HG02938 (cell line): Measurements from ENCODE around the gene NCOA5.

ENCODE experiments used
- ATAC-seq: cut with Tn5 transposase; IDR thresholded peaks from one replicate; pipeline ENCODE4 v1.9.1; 2021; ENCODE audit warnings: mild to moderate bottlenecking, moderate library complexity; ENCODE audit not compliant: unreplicated experiment

Gene NCOA5

DNA sequence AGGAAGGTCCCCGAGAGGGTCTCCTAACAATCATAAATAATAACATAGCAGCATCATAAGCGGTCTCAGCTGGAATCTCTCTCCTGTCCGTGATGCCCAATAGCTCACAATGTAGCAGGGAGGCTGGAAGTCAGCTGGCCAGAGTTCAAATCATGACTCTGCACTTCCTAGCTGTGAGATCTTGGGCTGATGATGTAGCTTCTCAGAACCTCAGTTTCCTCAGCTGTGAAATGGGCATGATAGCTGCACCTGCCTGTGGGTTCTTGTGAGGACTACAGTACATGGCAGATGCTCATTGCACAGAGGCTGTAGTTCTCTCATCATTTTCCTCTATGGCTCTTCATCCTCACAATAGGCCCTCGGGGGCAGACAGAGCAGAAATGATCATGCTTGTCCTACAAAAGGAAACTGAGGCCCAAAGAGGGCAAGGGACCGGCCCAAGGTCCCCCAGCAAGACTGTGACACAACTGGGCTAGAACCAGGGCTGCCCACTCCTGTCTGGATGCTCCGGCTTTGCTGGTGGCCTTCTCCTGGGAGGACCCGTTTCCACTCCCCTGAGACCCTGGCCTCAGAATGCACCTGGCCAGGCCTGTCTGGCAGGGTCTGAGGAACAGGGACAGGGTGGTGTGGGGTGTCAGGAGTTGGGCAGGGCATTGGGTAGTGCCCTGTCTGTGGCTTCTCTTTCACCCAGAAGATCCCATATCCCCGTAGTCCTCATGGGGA is 43.0 kb downstream of the NCOA5 start:
- no peak for ATAC-seq

DNA sequence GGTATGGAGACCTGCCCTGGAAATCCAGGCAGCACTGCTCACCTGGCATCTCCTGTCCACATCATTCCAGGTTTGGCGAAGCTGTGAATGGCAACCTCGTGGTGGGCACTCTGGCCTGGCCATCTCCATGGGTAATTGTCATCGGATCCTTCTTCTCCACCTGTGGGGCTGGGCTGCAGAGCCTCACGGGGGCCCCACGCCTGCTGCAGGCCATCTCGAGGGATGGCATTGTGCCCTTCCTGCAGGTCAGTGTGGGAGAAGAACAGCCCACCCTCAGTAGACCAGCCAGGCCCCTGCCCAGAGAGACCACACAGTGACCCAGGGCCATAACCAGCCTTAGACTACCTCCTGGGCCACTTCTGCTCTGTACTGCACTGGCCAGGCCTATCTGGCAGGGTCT is 44.9 kb downstream of the NCOA5 start:
- ATAC-seq, result no peak

DNA sequence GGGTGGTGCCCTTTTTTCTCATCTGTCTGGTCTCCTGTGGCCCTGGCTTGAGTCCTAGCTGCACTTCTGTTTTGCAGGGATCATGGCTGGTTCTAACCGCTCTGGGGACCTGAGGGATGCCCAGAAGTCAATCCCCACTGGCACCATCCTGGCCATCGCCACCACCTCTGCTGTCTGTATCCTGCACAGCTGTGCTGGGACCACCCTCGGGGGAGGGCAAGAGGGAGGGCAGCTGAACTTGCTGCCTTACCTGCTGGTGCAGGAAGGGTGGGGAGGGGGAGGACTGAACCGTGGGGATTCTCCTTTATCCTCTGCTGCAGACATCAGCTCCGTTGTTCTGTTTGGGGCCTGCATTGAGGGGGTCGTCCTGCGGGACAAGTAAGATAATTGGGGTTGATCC is 46.2 kb downstream of the NCOA5 start:
- no peak for ATAC-seq

DNA sequence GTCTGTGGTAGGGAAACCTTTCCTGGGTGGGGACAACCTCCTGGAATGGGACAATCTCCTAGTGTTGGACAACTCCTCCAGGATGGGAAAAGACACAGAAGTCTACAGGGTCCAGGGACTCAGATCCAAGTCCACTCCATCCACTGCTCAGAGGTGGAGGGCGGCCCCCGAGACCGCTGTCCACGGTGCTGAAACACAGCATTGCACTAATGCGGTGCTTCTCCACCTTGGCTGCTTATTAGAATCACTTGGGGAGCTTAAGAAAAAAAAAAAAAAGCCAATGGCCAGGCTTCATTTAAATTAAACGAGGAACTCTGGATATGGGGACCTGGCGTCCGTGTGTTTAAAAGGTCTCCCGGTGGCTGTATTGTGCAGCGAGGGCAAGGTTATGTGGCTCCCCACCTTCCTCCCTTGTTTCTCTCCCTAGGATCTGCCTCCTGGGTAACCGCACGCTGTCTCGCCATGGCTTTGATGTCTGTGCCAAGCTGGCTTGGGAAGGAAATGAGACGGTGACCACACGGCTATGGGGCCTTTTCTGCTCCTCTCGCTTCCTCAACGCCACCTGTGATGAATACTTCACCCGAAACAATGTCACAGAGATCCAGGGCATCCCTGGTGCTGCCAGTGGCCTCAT is 48.7 kb downstream of the NCOA5 start:
- no peak for ATAC-seq

DNA sequence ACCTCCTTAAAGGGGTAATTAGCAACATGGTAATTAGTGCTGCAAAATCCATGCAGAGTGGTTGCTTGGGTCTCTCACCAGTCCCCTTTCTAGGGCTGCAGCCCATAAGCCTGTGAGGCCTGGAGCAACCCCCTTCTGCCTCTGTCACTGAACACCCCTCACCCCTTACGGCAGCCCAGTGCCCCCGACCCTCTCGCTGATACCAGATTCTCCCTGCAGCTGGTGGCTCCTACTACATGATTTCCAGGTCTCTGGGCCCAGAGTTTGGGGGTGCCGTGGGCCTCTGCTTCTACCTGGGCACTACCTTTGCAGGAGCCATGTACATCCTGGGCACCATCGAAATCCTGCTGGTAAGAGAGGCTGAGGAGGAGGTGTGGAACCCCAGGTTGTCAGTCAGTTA is 52.7 kb downstream of the NCOA5 start:
- no peak for ATAC-seq

DNA sequence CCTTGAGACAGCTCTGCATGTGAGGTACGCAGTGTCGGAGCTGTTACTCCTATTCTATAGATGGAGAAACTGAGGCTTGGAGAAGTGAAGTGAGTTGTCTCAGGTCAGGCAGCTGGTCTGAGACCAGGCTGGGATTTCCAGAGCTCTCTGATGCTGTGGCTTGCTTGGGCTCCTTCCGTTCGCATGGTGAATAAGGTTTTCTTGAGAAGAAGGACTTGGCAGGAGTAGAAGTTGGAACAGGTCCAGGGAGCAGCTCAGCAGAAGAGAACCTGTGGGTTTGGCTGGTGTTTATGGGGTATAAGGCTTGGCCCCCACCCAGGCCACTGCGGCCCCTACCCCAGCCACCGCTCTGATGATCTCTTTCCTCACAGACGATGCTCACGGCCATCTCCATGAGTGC is 53.4 kb downstream of the NCOA5 start:
- no peak for ATAC-seq

DNA sequence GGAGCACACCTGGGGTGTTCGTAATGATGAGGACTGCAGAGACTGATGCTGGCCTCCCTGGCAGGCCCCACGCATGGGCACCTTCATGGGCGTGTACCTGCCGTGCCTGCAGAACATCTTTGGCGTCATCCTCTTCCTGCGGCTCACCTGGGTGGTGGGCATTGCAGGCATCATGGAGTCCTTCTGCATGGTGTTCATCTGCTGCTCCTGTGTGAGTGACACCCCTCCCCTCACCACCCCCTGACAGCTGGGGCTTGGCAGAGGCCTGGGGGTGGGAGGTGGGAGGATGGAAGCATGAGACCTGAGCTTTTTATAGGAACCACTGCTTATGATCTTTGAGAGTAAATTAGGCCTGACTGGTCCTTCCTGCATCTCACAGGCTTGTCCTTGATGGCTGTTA is 54.0 kb downstream of the NCOA5 start:
- no peak for ATAC-seq

DNA sequence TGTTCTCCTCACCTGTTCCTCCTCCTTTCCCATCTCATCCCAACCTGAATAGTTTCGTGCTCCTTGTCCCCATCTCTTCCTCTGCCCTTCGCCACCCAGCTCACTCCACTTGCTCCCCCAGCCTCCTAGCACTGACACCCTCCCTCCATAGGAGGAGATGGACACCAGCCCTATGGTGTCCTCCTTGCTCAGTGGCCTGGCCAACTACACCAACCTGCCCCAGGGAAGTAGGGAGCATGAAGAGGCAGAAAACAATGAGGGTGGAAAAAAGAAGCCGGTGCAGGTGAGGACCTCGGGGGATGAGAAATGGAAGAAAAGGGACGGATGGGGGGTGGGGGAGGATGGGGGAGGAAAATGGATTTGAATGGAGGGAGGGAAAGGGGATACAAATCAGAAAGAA is 54.5 kb downstream of the NCOA5 start:
- ATAC-seq, result no peak

DNA sequence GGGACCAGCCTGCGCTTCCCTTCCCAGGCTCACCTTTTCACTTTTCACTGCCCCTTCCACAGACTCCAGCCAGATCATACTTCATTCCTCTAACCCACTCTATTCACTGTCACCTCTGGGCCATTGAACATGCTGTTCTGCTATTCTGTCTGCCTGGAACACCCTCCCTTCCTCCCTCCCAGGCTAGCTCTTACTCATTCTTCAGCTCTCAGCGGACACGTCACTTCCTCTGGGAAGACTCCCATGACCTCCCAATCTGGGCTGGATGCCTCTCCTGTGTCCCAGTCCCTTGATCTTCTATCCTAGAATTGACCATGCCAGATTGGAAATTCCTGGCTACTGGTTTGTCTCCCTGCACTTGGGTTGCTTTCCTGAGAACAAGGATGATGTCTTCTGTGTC is 55.7 kb downstream of the NCOA5 start:
- no peak for ATAC-seq

DNA sequence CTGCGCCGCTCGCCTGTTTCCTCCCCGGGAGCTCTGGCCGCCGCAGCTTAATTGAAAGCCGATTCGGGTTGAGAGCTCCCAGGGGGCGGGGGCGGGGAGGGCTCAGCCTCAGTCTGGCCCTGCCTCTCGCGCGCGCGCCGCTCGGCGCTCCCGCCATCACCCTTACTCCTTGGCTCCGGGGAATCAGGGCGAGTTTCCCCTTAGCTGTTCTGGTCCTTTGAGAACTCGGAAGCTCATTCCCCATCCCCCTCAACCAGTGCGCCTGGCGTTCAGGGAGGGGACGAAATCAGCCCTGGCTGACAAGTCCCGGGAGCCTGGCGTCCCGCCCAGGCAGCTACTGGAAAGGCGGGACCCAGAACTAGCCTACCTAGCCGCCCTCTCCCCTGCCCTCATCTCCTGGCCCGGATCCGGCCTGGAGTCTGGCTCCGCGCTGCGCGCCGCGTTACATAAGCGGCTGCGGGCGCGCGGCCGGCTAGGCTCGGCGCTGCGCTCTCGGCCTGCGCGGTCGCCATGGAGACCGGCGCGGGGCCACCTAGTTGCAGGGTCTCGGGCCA is 58.0 kb downstream of the NCOA5 start:
- no peak for ATAC-seq

DNA sequence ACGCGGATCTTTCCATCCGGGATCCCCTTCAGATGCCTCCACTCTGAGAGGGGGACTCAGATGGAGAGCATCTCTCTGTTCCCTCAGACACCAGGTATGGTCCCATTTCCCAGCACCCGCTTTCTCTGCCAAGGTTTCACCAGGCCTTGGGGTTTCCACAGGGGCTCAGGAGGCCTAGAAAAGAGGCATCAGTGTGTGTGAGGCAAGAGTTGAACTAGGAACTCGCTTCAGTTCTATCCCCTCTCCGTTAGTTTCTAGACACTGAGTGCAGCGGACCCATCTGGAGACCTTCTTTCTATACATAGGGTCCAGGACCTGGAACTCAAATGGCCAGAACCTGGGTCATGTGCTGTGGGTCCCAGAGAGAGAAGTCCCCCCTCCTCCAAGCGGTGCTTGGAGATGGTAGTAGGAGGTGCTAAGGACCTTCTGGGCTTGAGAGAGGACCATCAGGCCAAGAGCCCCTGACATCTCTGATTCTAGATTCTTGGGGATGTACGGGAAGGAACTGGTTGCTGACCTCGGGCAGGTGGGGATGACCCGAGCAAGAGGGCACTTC is 58.7 kb downstream of the NCOA5 start:
- no peak for ATAC-seq

DNA sequence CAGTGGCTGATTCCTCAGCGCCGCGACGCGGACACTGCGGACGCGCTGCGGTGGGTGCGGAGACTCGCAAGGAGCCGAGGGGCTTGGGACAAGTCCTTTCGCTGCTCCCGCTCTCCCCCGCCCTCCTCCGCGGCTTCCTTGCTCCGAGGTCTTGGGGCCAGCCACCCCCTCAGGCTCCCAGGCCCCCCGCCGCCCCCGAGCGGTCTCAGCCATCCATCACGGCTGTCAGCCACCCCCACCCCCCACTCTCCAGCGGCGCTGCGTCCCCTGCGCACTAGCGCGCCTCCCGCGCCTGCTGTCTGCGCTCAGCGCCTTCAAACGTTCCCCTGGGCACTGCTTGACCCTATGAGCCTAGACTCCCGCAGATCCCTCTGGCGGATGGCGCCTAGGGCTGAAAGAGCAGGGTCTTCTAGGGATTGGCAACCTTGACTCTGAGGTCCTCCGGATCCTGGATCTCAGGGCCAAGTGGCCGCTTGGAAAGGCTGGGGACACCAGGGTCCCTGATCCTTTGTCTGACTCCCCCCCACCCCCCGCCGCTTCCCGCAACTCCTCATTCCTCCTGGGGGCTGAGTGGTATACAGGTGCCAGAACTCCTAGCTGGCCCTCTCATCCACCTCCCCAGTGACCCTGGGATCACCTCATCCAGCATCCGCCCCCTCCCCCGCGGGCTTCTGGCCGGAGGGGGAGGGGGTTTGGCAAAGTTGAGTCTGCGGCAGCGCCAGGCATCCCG is 59.3 kb downstream of the NCOA5 start:
- no peak for ATAC-seq

DNA sequence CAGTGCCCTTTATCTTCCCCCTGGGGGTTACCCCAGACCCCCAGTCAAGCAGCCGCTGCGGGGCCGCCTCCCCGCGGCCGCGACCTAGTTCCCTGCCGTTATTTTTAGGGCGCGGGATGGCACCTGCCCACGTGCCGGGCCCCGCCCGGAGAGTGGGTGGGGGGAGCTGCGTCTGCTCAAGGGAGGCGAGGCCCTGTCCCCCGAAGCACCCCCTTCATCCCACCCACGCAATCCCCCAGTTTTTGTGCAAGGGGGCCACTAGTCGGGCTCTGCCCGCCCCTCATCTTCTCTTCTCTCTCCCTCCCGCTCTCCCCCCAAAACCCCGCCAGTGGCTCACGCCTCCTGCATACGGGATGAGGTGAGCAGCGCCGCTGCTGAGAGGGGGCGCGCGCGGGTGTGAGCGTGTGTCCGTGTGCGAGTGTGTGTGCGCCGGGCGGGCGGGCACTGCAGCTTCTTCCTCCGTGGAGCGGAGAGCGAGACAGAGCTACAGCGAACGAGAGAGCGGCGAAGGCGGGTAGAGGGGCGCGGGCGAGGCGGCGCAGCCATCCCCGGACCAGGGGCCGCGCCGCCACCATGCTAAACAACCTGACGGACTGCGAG is 60.9 kb downstream of the NCOA5 start, which contains the start of gene SLC12A5:
SLC12A5 (plus strand) TSS at position 444 of the 600 bp plus-strand sequence; CDS start at position 574, 130 bp downstream.
- no peak for ATAC-seq

DNA sequence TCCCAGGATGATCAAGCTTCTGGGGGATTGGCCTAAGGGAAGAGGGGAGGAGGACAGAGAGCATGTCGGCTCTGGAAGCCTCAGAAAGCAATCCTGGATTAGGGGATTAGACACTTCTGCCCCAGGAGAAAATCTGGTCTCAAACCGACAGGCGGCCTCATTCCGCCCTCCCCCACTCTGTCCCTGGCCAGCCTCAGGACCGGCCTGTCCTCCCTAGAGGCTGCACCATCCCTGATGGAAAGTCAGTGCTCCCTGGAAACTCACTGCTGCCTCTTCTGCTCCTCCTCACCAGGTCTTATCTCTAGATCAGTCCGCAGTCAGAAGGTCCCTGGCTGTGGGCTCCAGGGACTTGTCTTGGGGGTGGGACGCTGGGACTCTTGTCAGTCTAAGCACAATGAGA is 61.7 kb downstream of the NCOA5 start:
- ATAC-seq, result no peak

DNA sequence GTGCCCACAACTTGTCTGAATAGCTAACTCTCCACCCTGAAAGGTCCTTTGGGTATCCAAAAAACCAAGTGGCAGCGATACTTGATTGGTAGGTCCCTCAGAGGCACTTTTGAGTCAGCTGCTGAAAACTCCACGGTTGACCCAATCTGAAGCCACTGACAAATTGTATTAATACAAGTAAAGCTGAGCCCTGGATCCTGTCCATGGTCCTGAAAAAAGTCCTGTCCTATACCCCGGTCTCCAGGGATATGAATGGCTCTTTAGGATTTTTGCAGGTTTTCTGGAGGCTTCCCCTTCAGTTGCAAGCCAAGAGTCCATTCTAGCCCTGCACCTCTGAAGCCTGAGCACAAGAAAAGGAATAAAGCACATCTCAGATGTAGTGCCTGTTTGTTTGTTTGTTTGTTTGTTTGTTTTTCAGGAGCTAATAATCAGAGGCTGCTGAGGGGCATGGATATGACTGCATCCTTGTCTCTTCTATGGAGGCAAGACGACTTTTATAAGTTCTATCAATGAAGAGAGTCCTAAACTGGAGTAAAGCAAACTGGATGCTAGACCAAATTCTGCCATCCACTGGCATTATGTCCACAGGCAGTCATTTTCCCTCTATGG is 62.4 kb downstream of the NCOA5 start:
- ATAC-seq, result no peak

DNA sequence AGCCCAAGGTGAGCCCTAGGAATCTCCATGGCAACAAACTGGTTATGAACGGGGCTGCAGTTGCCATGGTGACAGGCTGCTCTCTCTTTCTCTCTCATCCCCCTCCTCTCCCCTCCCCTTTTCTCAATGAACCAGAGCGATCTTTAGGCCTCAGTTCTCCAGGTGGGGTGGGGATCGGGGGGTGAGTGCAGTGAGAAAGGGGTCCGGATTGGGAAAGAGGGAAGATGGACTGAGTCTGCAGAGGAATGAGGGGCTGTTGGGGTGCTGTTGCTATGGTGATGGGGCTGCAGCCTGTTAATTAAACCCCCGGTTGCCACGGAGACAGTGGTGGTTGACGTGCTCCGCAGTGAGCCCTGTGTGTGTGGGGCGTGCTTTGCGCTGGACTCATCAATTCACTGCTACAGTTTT is 64.4 kb downstream of the NCOA5 start:
- ATAC-seq, result no peak

DNA sequence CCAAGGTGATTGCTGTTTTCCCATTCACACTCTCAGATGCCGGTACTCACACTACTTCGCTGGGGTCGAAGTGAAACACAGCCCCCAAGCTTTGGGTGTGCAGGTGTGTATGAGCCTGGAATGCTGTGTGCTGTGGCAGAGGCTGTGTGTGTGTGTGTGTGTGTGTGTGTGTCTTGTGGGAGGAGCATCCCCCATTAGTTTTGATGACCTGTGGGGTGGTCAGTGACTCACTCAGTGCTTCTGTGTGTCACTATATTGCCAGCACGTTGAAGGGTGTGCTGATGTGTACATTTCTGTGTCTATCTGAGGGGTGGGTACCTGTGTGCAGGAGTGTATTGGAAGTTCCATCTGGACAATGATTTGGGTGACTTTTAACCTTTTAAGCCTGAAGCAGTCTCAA is 65.8 kb downstream of the NCOA5 start:
- ATAC-seq, result no peak

DNA sequence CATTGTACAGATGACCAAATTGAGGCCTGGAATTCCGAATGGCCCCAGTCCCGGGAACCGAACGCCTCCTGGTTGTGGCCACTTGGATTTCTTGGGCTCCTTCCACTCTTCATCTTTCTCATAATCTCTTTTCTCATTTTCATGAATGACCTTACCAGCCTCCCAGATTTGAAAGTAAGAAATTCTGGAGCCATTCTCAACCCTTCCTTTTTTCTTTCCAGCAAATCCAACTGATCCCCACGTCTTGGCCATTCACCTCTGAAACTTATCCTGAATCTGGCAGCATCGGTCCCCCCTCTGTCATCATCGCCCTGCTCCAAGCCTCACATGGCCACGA is 66.6 kb downstream of the NCOA5 start:
- no peak for ATAC-seq

DNA sequence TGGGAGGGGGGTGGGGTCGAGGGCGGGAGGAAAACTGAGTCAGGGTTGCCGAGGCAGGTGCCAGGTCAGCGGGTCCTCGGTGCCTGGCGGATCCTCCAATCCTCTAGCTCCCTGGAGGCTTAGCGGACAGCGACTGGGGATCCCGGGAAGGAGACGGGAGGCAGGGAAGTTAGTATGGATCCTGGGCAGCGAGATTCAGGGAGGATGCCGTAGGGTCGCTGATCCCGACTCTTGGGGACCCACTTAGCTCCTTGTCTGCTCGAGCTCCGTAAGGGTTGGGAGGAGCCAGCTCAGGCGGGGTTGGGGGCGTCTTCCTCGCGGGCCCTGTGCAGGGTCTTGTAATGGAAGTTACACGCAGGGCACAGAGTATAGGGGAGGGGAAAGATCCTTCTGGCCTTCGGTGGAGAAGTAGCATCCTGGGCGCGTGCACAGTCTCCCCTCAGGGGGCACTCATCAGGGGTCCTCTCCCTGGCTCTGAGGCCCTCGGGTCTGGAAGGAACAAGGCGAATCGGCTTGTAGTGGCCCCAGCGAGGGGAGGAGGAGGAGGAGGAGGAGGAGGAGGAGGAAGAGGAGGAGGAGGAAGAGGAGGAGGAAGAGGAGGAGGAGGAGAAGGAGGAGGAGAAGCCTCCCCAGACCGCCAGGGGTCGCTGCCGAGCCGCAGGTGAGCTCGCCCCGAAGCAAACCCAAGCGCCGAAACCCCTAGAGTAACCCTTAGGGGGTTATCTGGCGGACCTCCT is 67.2 kb downstream of the NCOA5 start:
- ATAC-seq, result no peak
